GM23248 (cell line): ENCODE results near the gene FOXD3. TPM values are rescaled to one million over a fixed set of nuclear protein-coding genes. Genes with fewer than 3 reads are reported as not detected.

Experiments used
- DNase-seq: peaks from one replicate; pipeline ENCODE4 v3.0.0-alpha.2; 2015
- H2AFZ ChIP-seq: fragments of 200-600 bp; sonication (generic); 2 replicates; pipeline ENCODE4 v1.6.1; 2016; ENCODE audit warnings: antibody characterized with exemption
- H3F3A ChIP-seq: fragments of 200-600 bp; sonication (generic); 2 replicates; pipeline ENCODE4 v1.6.1; 2016; ENCODE audit warnings: mild to moderate bottlenecking, antibody characterized with exemption, mixed run types; ENCODE audit not compliant: insufficient read depth
- H3K27ac ChIP-seq: fragments of 200-600 bp; sonication (generic); 2 replicates; pipeline ENCODE4 v1.5.1; 2016; ENCODE audit warnings: mild to moderate bottlenecking
- H3K27me3 ChIP-seq: fragments of 200-600 bp; sonication (generic); replicated peaks from 2 replicates; pipeline ENCODE4 v1.6.1; 2016; ENCODE audit warnings: mild to moderate bottlenecking; ENCODE audit not compliant: insufficient read depth
- H3K36me3 ChIP-seq: fragments of 200-600 bp; sonication (generic); 2 replicates; pipeline ENCODE4 v1.6.1; 2016; ENCODE audit warnings: low read depth, mild to moderate bottlenecking
- H3K4me1 ChIP-seq: fragments of 200-600 bp; sonication (generic); 2 replicates; pipeline ENCODE4 v1.6.1; 2016; ENCODE audit warnings: mild to moderate bottlenecking; ENCODE audit not compliant: insufficient read depth
- H3K4me2 ChIP-seq: fragments of 200-600 bp; sonication (generic); one replicate; pipeline ENCODE4 v1.6.1; 2016; ENCODE audit warnings: mild to moderate bottlenecking; ENCODE audit not compliant: unreplicated experiment
- H3K4me3 ChIP-seq: fragments of 200-600 bp; sonication (generic); 2 replicates; pipeline ENCODE4 v1.5.1; 2016; ENCODE audit warnings: mild to moderate bottlenecking
- H3K79me2 ChIP-seq: fragments of 200-600 bp; sonication (generic); 2 replicates; pipeline ENCODE4 v1.6.1; 2016; ENCODE audit warnings: mild to moderate bottlenecking; ENCODE audit not compliant: insufficient read depth
- H3K9ac ChIP-seq: fragments of 200-600 bp; sonication (generic); 2 replicates; pipeline ENCODE4 v1.6.1; 2016; ENCODE audit warnings: mild to moderate bottlenecking
- H3K9me2 ChIP-seq: fragments of 200-600 bp; sonication (generic); 2 replicates; pipeline ENCODE4 v1.6.1; 2016; ENCODE audit warnings: mixed run types, mild to moderate bottlenecking, moderate library complexity; ENCODE audit not compliant: insufficient read depth
- H3K9me3 ChIP-seq: fragments of 200-600 bp; sonication (generic); one replicate; pipeline ENCODE4 v1.6.1; 2017; ENCODE audit warnings: low read depth
- H4K20me1 ChIP-seq: fragments of 200-600 bp; sonication (generic); 2 replicates; pipeline ENCODE4 v1.6.0; 2016; ENCODE audit not compliant: insufficient read depth
- EZH2 ChIP-seq: fragments of 200-600 bp; sonication (generic); IDR thresholded peaks from 2 replicates; pipeline ENCODE4 v1.6.1; 2018; ENCODE audit warnings: antibody characterized with exemption, mild to moderate bottlenecking; ENCODE audit not compliant: insufficient read depth, poor library complexity, severe bottlenecking
- EZH2phosphoT487 ChIP-seq: fragments of 200-600 bp; sonication (generic); IDR thresholded peaks from 2 replicates; pipeline ENCODE4 v1.6.1; 2018; ENCODE audit warnings: antibody characterized with exemption, moderate library complexity, mild to moderate bottlenecking, low read depth; ENCODE audit not compliant: insufficient read depth
- WGBS, 2 experiments: methylation state at CpG; one replicate each; pipeline ENCODE4 v1.1.6; 2015 to 2017; ENCODE audit warnings: low lambda C conversion rate in 2 of 2, low coverage in 1 of 2; ENCODE audit errors: missing lambda C conversion rate in 2 of 2; 5-methylcytosine and 5-hydroxymethylcytosine counted together
- in situ Hi-C: fragments of 300-500 bp; cut with MboI; formaldehyde crosslinking; loops from 2 replicates; pipeline ENCODE4 v1.15.0; 2020
- polyA plus RNA-seq: library from polyadenylated mRNA; unstranded; fragments of >200 nt; fragmentation: Nextera tagmentation; extraction: Ambion mirVana; gene quantifications from 2 replicates; pipeline ENCODE4 v1.2.1, GENCODE V29; 2016
- total RNA-seq: library from RNA; depleted of rRNA; stranded (reverse); fragments of >200 nt; shearing (Covaris generic); gene quantifications from 2 replicates; pipeline ENCODE4 v1.2.3, GENCODE V29; 2014

FOXD3 gene
- total and polyA plus RNA-seq, 2 experiments from 2014 or later = not detected

DNA sequence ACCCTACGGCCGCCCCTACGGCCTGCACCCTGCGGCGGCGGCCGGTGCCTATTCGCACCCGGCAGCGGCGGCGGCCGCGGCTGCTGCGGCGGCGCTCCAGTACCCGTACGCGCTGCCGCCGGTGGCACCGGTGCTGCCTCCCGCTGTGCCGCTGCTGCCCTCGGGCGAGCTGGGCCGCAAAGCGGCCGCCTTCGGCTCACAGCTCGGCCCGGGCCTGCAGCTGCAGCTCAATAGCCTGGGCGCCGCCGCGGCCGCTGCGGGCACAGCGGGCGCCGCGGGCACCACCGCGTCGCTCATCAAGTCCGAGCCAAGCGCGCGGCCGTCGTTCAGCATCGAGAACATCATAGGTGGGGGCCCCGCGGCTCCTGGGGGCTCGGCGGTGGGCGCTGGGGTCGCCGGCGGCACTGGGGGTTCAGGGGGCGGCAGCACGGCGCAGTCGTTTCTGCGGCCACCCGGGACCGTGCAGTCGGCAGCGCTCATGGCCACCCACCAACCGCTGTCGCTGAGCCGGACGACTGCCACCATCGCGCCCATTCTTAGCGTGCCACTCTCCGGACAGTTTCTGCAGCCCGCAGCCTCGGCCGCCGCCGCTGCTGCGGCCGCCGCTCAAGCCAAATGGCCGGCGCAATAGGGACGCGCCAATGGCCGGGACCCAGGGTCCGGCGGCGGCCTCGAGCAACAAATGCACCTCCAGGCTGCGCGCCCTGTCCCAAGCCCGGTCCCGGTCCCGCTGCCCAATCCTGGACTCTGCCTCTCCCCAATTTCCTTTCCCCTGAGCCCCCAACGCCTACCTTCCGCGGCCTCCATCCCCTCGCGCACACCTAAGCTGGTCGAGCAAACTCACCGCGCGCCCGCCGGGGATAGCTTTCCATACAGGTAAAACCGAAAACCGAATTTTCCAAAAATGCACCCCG lies 1.8 kb downstream of the FOXD3 start:
- H3K4me1 ChIP-seq = no peaks in the 10 kb centered on the region
- no peak for DNase-seq
- H4K20me1 ChIP-seq = no peaks in the 10 kb centered on the region
- no peak overlapping the region for H3K4me2 ChIP-seq
- TF ChIP-seq EZH2phosphoT487 = peak; percentile 48; the same call in 1 of the 2 replicates
- TF ChIP-seq EZH2 = peak; percentile 100
- H2AFZ ChIP-seq = no peak overlapping the region; the same call in none of the 2 replicates
- no peaks in the 10 kb centered on the region for H3K36me3 ChIP-seq
- no peaks in the 10 kb centered on the region for H3F3A ChIP-seq
- 10 to 12% methylated on average over 88 to 98 of the region's 114 CpGs for WGBS, 2 experiments
- no peaks in the 10 kb centered on the region for H3K9me3 ChIP-seq
- H3K27ac ChIP-seq = no peak overlapping the region
- no peak overlapping the region for H3K4me3 ChIP-seq
- peaks cover 95% of the 10 kb centered on the region for H3K27me3 ChIP-seq
- no peaks in the 10 kb centered on the region for H3K9me2 ChIP-seq
- H3K79me2 ChIP-seq = no peaks in the 10 kb centered on the region
- H3K9ac ChIP-seq = no peak overlapping the region
- in situ Hi-C loops = no loop called here

DNA sequence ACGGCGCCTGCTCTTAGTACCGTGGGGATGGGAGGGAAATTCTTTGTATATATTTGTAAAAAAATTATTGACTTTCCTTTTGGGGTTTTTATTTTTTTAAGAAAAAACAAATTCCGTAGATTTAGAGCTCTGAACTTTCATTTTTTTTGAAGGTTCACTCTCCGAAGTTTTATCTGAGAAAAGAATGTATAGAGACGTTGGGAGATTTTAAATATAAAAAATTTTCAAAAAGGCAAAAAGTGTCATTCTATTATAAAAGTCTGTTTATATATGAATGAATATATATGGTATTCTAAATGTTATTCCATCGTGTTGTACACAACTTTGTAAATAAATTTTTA lies 2.4 kb downstream of the FOXD3 start:
- H3K4me3 ChIP-seq = no peak overlapping the region
- no peaks in the 10 kb centered on the region for H3K9me3 ChIP-seq
- H3K4me2 ChIP-seq = no peak overlapping the region
- no peaks in the 10 kb centered on the region for H3K9me2 ChIP-seq
- H3K4me1 ChIP-seq = no peaks in the 10 kb centered on the region
- H3K27me3 ChIP-seq = peaks cover 95% of the 10 kb centered on the region
- no peak overlapping the region for H2AFZ ChIP-seq
- no peaks in the 10 kb centered on the region for H4K20me1 ChIP-seq
- H3K27ac ChIP-seq = no peak overlapping the region
- WGBS, 2 experiments = 28 to 33% methylated on average over 7 of the region's 7 CpGs
- H3K36me3 ChIP-seq = no peaks in the 10 kb centered on the region
- in situ Hi-C loops = no loop called here
- TF ChIP-seq EZH2phosphoT487 (no peak), EZH2 (peak; percentile 99)
- H3F3A ChIP-seq = no peaks in the 10 kb centered on the region
- no peaks in the 10 kb centered on the region for H3K79me2 ChIP-seq
- DNase-seq = no peak
- H3K9ac ChIP-seq = no peak overlapping the region

DNA sequence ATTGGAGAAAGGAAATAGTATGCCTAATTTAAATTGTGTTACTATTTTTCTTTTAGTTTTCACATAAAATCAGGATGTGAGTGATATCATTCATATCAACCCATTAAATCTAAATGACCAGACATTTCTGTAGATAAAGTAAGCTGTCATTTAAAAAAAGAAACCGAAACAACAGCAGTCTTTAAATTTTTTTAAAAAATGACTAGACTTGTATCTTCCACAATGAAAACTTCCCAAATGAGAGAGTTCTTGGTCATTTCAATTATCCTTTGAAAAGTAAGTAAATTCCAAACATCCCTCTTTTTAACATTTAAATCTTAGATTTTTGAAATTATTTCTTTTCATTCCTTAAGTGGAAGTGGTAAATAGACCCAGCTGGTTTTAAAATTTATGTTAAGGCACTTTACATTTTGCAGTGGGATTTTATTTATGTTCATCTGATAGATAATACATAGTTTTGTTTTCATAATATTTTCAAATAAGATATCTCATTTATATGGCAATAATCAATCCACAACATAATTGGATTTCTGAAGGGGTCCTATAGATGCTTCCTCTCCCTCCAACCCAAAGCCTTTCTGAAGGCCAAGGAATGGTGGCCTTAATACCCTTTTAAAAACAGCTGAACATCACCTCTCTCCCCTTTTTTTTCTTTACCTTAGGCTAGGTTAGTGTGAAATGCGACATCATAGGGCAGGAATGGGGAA lies 3.1 kb downstream of the FOXD3 start:
- Histone ChIP-seq H3K27me3 (peaks cover 94% of the 10 kb centered on the region), H3F3A (no peaks in the 10 kb centered on the region), H3K27ac (no peak overlapping the region), H3K4me3 (no peak overlapping the region), H3K36me3 (no peaks in the 10 kb centered on the region), H3K9me3 (no peaks in the 10 kb centered on the region), H3K4me1 (no peaks in the 10 kb centered on the region), H4K20me1 (no peaks in the 10 kb centered on the region), H3K79me2 (no peaks in the 10 kb centered on the region), H3K9ac (no peak overlapping the region), H3K9me2 (no peaks in the 10 kb centered on the region), H2AFZ (no peak overlapping the region), H3K4me2 (no peak overlapping the region)
- TF ChIP-seq EZH2 (no peak), EZH2phosphoT487 (peak; percentile 38)
- in situ Hi-C loops = no loop called here
- no peak for DNase-seq
- WGBS, 2 experiments = 20 to 29% methylated on average over 2 of the region's 2 CpGs

DNA sequence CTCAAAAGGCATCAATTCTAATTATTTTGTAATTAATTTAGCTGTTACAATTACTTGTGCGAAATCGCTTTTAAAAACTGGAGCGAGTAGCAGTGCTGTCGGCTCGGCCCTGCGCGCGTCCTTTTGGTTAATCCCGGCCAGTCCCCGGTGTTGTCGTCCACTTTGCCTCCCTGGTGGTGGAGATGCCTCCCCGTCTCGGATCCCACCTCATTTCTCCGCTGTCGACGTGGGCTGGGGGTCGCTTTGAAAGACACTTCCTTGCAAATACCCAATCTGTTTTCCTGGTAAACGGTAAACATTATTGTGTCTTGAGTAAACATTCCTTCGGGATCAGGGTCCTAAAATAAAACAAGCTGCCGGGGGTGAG lies 3.7 kb downstream of the FOXD3 start:
- Histone ChIP-seq H3K4me3 (no peak overlapping the region), H3K9me3 (no peaks in the 10 kb centered on the region), H2AFZ (no peak overlapping the region), H3K9me2 (no peaks in the 10 kb centered on the region), H3K36me3 (no peaks in the 10 kb centered on the region), H3F3A (no peaks in the 10 kb centered on the region), H3K9ac (no peak overlapping the region), H4K20me1 (no peaks in the 10 kb centered on the region), H3K4me2 (no peak overlapping the region), H3K79me2 (no peaks in the 10 kb centered on the region), H3K4me1 (no peaks in the 10 kb centered on the region), H3K27me3 (peaks cover 94% of the 10 kb centered on the region), H3K27ac (no peak overlapping the region)
- 37% methylated on average over 20 of the region's 20 CpGs for WGBS, 2 experiments
- in situ Hi-C loops = no loop called here
- no peak for TF ChIP-seq EZH2phosphoT487
- TF ChIP-seq EZH2 = peak; percentile 78
- no peak for DNase-seq
